Fibroblast of skin of right biceps (primary cell): ENCODE results near the gene ARHGEF33.
"Not testable (repeated sequence)": the region's sequence is repeated elsewhere in the genome, so short reads cannot be mapped to it uniquely, and the experiment has no call there.

Experiments used
- DNase-seq: peaks from one replicate; pipeline ENCODE4 v3.0.0-alpha.2; 2013

The ARHGEF33 gene

GRCh38 chr2:38912619-38913018 is 22.9 kb downstream of the ARHGEF33 start:
- DNase-seq: no peak

- no peak for DNase-seq
Measured at GRCh38 chr2:38922389-38922788, 32.7 kb downstream of the ARHGEF33 start.

- DNase-seq: no peak
Measured at GRCh38 chr2:38922902-38923301, 33.2 kb downstream of the ARHGEF33 start.

- no peak for DNase-seq
Measured at GRCh38 chr2:38925982-38926381, 36.3 kb downstream of the ARHGEF33 start.

GRCh38 chr2:38930600-38930999 is 40.9 kb downstream of the ARHGEF33 start:
- no peak for DNase-seq

GRCh38 chr2:38932586-38932985 is 42.9 kb downstream of the ARHGEF33 start:
- peak; percentile 16 for DNase-seq

GRCh38 chr2:38933653-38934052 is 44.0 kb downstream of the ARHGEF33 start:
- DNase-seq: peak; percentile 78

GRCh38 chr2:38934742-38935141 is 45.1 kb downstream of the ARHGEF33 start:
- DNase-seq: no peak

GRCh38 chr2:38935568-38936172 is 46.0 kb downstream of the ARHGEF33 start:
- DNase-seq: peak; percentile 62

GRCh38 chr2:38936516-38936915 is 46.8 kb downstream of the ARHGEF33 start:
- not testable (repeated sequence) for DNase-seq

- no peak for DNase-seq
Measured at GRCh38 chr2:38937548-38937947, 47.9 kb downstream of the ARHGEF33 start.

- peak; percentile 11 for DNase-seq
Measured at GRCh38 chr2:38940746-38941145, 51.1 kb downstream of the ARHGEF33 start.

GRCh38 chr2:38943784-38944183 is 54.1 kb downstream of the ARHGEF33 start:
- no peak for DNase-seq

- no peak for DNase-seq
Measured at GRCh38 chr2:38945372-38945771, 55.7 kb downstream of the ARHGEF33 start.

GRCh38 chr2:38945911-38946310 is 56.2 kb downstream of the ARHGEF33 start:
- DNase-seq: no peak

GRCh38 chr2:38947241-38948239 is 57.9 kb downstream of the ARHGEF33 start:
- DNase-seq: peak; percentile 62

GRCh38 chr2:38948387-38948882 is 58.8 kb downstream of the ARHGEF33 start:
- DNase-seq: no peak

- no peak for DNase-seq
Measured at GRCh38 chr2:38948995-38949394, 59.3 kb downstream of the ARHGEF33 start.

GRCh38 chr2:38951766-38952165 is 62.1 kb downstream of the ARHGEF33 start:
- DNase-seq: no peak

- DNase-seq: no peak
Measured at GRCh38 chr2:38957972-38958371, 68.3 kb downstream of the ARHGEF33 start.

GRCh38 chr2:38959466-38959865 is 69.8 kb downstream of the ARHGEF33 start:
- no peak for DNase-seq

- peak; percentile 92 for DNase-seq
Measured at GRCh38 chr2:38959938-38960608, 70.4 kb downstream of the ARHGEF33 start.

GRCh38 chr2:38960609-38961320 is 71.1 kb downstream of the ARHGEF33 start:
- no peak for DNase-seq
